HG03439 (cell line): Measurements from ENCODE around the gene A4GNT.
"Not testable (repeated sequence)": the region's sequence is repeated elsewhere in the genome, so short reads cannot be mapped to it uniquely, and the experiment has no call there.

Source experiments
- ATAC-seq: cut with Tn5 transposase; IDR thresholded peaks from one replicate; pipeline ENCODE4 v1.9.1; 2021; ENCODE audit warnings: mild to moderate bottlenecking, moderate library complexity; ENCODE audit not compliant: unreplicated experiment

The A4GNT gene

DNA sequence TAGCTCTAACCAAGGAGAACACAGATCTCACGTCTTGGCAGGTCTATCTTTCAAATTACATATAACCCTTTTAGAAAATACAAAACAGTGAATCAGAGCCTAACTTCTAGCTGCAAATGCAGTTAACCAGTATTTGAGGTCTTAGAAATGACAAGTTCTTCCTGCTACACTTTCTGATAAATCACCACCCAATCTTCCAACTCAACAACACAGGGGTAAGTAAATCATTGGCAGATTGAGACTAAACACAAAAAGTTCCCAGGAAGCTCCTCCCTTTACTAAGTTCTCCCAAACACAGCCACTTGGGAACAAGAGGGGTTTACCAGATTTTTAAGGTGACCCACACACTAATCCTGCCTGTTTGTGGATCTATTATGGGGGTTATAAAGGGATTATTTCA, at the start of gene A4GNT:
TSS of gene A4GNT (minus strand) at position 152 of the 400 bp plus-strand sequence. CDS start 1,134 bp downstream, outside the sequence.
- no peak for ATAC-seq

- peak; percentile 48 for ATAC-seq
These were observed 48.3 kb upstream of the A4GNT start for GRCh38 chr3:138180375-138181029.

- ATAC-seq = peak; percentile 86
These were observed 42.4 kb upstream of the A4GNT start, which contains the start of gene DBR1 for GRCh38 chr3:138174421-138175131. Gene DBR1, minus strand, starts transcription at chr3:138174921. Its CDS starts 126 bp downstream, at chr3:138174795.

DNA sequence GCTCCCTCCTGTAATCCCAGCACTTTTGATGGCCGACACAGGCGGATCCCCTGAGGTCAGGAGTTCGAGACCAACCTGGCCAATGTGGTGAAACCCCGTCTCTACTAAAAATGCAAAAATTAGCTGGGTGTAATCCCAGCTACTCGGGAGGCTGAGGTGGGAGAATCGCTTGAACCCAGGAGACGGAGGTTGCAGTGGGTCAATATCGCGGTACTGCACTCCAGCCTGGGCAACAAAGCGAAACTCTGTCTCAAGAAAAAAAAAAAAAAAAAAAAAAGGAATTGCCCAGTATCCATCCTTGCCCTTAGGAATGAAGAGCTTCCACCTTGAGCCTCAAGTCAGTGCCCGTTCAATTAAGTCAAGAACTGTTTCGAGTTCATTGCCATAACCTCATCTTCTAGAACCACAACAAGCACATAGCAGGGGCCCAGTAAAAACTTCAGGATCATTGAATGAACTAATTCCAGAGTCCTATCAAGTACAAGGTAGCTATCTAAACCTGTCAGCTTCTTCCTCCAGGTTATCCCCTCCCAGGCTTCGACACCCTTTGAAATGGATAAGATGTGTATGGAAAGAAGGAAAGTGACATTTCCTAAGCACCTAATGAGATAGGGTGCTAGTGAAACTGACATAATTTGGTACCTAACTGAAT, 41.7 kb upstream of the A4GNT start:
- no peak for ATAC-seq

- no peak for ATAC-seq
These were observed 40.4 kb upstream of the A4GNT start for GRCh38 chr3:138172625-138173024.

DNA sequence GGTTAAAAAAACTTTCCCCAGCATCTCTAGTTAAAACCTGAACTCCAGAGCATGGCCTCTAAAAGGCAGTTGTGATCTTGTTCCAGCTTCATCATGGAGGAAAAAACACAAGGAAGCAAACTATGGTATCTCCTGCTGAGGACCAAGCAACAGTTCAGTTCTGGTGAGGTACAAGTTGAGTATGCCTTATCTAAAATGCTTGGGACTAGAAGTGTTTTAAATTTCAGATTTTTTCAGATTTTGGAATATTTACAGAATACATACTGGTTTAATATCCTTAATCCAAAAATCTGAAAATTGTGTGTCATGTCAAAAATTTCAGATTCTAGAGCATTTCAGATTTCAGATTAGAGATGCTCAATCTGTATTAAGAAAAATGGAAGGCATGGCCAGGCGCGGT, 32.9 kb upstream of the A4GNT start:
- no peak for ATAC-seq

GRCh38 chr3:138157743-138158142, 25.6 kb upstream of the A4GNT start:
- no peak for ATAC-seq

GRCh38 chr3:138154534-138154933, 22.3 kb upstream of the A4GNT start:
- ATAC-seq = no peak

DNA sequence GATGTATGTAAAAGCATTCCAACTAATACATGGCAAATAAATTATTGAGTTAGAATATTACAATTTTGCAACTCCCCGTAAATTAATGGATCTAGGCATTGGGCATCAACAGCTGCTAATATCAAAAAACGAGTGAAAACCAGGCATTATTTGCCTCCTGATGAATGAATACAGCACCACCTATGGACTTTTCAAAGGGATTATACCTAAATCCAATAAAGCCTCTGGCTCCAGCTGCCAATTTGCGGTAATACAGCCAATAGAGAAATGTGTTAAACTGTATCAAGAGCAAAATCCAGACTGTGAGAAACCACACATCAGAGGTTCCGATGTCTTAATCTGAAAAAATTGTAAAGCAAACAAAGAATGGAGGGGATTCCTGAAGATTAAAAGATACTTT, 16.3 kb upstream of the A4GNT start:
- ATAC-seq = no peak

DNA sequence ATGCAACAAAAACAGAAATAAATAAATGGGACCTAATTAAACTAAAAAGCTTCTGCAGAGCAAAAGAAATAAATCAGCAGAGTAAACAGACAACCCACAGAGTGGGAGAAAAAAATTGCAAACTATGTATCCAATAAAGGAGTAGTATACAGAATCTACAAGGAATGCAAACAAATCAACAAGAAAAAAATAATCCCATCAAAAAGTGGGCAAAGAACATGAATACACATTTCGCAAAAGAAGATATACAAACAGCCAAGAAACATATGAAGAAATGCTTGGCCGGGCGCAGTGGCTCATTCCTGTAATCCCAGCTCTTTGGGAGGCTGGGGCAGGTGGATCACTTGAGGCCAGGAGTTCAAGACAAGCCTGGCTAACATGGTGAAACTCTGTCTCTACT, 10.0 kb upstream of the A4GNT start:
- not testable (repeated sequence) for ATAC-seq

DNA sequence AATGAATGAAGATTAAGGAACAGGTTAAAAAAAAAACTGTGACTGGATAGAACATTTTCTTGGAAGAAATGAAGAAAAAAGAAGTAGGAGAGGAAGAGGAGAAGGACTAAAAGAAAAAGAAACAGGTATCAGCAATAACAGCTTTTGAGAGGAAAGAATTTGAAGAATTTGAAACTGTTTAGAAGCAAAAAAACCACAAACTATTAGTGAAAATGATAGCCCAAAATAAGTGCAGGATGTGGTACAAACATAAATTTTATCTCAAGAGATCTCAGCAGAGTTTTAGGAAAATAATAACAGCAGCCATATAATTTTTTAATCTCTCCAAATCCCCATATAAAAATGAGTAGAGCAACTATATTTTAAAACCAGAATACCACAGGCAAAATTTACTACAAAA, 8.8 kb upstream of the A4GNT start:
- no peak for ATAC-seq

- no peak for ATAC-seq
These were observed 7.5 kb upstream of the A4GNT start for GRCh38 chr3:138139691-138140090.

DNA sequence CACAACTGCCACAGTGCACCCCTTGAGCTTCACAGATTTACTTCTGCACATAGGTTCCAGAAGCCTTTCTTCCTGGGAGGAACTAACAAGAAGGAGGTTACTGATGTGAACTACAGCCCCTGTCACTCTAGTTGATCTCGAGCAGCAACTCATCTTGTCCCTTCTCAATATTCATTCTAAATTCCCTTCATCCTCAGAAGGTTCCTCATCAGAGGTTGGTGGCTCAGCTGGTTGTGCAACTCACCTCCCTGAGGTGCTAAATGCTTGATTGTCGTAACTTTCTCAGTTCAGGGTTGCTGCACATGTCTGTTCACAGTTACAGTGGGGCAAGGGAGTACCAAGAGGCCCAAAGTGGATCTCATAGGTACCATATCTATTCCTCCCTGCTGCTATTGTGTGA, 5.7 kb upstream of the A4GNT start:
- no peak for ATAC-seq

DNA sequence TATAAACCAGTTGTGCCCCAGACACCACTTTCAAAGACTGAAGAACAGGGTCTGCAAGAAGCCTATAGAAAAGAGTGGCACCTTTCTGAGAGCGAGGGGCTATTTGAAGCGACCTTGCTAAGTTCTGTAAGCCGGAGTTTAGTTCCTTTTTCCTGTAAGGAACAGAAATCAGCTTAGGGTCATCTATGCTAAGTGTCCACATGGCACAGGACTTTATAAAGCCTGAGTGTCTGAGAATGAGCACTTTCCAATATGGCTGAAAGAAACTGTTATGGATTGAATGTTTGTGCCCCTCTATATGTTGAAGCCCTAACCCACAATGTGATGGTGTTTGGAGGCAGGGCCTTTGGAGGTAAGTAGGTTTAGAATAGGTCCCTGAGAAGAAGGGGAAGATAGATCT, 4.0 kb upstream of the A4GNT start:
- ATAC-seq = no peak

- ATAC-seq = no peak
These were observed 3.6 kb upstream of the A4GNT start for GRCh38 chr3:138135833-138136194.

DNA sequence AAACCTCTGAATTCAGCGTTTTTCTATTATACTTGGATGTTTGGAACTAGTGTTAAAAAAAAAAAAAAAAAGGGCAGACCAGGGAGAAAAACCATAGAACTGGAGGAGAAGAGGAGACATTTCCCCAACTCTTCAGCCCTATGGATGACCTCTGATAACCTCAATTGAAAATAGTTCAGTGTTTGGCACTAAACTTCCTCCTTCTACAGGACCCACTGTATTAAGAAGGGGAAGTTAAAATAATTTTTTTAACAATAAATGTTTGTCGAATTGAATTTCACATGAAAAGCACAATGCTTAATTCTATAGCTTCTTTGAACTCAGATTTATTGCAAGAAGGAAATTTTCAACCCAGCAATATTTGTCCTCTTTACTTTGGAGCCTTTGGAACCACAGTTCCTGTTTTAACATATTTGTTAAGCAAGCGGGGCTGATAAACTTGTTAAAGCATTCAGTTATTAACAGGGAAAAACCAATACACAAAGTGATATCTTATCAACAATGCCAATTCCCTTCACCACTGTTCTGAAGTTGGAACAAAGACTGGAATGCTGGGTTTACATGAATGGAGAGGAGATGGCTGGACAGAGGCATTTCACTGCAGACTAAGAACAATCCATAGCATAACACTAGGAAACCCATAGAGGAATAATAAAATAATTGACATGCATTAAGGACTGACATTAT, 3.1 kb upstream of the A4GNT start:
- no peak for ATAC-seq

GRCh38 chr3:138127636-138128365, 4.4 kb downstream of the A4GNT start:
- ATAC-seq = no peak

GRCh38 chr3:138125548-138126221, 6.5 kb downstream of the A4GNT start:
- ATAC-seq = no peak

DNA sequence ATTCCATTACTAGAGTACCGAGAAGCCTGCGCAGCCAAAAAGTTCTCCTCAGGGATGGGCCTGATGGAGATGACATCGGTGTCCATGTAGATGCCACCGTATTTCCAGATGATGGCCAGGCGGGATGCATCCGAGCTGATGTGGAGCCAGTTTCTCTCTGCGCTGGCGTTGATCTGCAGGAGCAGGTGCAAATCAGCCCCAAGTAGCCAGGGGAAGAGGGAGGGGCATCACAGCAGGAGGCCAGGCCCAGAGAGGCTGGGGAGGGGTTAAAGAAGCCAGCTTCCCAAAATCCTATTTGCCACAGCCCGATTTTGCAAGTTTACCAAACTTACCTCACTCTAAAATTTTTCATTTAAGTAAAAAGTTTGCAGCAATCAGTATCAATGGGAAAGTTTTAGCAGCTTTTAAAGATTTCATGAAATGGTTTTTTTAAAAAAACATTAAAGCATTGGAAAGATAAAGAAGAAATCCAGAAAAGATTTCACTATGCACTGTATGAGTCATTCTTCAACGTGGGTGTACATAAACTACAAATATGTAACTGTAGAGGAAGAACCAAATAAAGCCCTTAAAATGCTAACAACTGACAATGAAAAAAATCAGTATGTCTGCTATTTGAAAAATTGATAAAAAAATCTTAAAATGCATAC, 7.4 kb downstream of the A4GNT start:
- no peak for ATAC-seq

DNA sequence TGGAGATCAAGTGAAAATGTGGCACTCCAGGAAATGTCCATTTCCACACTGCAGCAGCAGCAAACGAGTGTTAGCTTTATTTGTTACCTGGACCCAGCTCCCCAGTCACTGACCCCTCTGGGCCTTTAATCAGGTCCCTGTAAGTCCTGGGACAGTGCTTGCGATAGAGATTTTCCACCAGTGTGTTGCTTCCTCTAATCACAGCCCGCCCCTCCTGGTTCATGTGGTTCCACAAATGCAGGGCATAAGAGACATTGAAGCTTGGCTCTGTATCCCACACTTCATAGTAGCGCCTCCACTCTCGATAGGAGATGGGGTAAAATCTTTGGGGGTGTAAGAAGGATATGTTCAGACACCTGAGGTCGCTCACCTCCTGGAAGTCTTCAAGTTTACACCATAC, 8.0 kb downstream of the A4GNT start:
- no peak for ATAC-seq
